Stimulated activated CD8-positive, alpha-beta memory T cell treated with anti-CD3 and anti-CD28 coated beads, Interleukin-7, amount 100 ng/mL, for 24 hours (primary cell): Measurements from ENCODE around the gene TPP1.

Source experiments
- DNase-seq: peaks from one replicate; pipeline ENCODE4 v3.0.0-alpha.2; 2020; ENCODE audit warnings: low read depth

The TPP1 gene

DNA sequence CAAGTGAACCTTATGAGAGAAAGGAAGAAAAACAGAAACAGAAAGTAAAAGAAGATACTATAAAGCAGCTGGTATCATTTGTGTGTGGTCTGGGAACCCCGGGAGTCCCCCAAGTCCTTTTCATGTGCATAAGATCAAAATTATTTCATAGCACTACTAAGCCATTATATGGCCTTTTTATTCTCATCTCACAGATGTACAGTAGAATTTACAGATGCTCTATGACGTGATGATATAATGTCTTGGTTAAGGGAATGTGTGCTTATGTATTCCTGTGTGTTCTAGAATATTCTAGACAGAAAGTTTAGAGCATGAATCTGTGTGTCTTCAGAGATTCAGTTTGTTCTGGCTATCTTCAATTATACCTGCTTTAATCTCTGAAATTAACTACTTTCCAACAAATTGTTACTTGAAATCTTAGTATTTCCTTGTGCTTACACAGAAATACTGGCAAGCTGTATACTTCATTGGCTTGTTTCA, 8.6 kb upstream of the TPP1 start:
- no peak for DNase-seq

DNA sequence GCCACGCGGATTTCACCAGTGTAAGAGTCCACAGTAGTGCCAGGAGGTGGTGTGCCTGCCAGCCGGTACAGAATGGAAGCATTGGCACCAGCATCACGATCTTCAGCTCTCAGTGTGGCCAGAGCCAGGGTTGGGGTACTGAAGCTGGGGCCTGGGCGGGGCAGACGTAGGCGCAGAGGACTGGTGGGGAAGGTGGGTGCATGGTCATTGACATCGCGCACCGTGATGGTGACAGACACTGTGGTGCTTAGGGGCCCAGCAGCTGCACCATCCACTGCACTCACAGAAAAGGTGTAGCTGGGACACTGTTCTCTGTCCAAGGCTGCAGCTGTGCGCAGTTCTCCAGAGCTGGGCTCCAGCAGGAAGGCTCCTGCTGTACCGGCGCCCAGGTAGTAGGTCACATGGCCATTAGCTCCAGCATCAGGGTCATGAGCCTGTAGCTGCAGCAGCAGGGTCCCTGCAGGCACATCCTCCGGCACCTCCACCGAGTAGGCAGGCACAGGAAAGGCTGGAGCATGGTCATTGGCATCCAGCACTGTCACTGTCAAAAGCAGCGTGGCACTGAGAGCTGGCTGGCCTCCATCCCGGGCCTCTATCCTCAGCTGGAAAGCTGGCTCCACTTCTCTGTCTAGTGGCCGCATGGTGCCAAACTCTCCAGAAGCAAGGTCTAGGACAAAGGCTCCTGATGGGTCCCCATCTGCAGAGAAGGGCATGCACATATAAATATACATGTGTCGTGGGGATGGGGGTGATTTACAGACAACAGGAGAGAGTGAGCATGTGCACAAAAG, 7.9 kb upstream of the TPP1 start:
- DNase-seq = no peak

DNA sequence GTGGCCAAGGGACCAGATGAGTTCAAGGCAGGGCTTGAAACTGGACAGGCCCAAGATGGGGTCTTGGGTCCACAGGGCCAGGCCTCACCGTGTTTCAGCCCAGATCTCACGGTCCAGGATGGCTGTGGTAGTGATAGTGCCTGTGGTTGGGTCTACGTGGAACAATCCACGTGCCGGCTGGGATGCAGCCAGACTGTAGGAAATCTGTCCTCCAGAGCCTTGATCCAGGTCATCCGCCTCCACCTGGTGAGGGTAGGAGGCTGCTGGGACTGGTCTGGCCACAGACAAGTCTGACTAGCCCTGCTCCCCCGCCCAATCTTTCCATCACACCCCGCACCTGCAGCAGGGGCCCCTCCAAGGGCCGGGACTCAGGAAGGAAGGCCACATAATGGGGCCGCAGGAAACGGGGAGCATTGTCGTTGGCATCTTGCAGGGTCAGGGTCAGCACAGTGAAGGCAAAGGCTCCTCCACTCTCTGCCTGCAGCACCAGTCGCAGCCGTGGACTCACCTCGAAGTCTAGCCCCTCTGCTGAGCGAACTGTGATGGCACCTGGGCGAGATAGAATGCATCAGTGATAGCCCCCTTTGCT, 6.7 kb upstream of the TPP1 start:
- DNase-seq = no peak

DNA sequence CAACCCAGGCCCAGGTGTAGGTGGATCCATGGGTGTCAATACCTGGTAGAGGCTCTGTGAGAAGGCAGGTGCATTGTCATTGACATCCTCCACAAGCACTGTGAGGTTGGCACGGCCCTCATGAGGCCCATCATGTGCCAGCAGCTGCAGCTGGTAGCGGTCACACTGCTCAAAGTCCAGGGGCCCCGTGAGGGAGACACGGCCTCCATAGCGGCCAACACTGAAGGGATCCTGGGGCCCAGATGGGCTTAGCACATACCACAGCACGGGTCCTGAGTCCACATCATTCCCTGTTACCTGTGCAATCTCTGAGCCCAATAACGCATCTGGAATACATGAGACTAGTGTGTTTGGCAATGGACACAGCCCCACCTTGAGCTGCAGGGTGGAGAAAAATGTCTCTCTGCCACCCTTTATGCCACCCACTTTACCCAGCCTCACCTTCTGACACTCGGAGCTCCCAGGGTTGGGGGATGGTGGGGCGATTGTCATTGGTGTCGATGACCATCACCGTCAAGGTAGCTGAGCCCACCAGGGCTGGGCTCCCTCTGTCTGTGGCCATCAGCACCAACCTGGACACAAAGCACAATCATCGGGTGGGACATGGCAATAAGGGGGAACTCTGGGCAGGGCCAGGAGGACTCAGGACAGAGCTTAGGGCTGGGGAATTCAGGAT, 6.1 kb upstream of the TPP1 start:
- DNase-seq = no peak

DNA sequence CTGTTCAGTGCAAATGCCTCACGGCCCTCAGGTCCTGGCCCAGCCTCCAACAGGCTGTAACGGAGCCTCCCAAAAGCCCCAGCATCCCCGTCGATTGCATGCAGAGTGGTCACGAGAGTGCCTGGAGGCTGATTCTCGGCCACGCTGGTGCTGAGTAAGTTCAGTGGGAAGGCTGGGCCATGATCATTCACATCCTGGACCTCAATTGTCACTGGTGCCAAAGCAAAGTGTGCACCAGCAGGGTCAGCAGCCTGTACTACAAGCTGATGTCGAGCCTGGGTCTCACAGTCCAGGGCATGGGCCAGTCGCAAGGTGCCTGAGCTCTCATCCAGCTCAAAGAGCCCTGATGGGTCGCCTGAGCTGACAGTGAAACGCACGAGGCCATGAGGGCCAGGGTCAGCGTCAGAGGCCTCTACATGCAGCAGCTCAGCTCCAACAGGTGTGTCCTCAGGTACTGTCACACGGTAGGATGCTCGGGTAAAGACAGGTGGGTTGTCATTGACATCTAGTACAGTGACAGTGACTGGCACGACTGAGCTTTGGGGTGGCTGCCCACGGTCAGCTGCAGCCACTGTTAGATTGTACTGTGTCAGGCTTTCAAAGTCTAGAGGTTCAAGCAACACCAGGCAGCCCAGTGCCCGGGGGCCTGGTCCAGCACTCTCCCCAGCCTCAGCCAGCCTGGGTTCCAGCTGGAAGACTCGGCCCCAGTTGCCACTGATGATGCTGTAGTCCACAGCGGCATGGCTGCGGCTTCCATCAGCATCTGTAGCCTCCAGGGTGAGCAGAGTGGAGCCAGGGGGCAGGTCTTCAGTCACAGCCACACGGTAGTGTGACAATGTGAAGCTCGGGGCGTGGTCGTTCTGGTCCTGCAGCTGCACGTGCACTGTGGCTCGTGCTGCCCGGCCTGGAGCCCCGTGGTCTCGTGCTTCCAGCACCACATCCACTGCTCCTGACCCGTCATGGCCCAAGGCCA, 4.5 kb upstream of the TPP1 start:
- DNase-seq = no peak

DNA sequence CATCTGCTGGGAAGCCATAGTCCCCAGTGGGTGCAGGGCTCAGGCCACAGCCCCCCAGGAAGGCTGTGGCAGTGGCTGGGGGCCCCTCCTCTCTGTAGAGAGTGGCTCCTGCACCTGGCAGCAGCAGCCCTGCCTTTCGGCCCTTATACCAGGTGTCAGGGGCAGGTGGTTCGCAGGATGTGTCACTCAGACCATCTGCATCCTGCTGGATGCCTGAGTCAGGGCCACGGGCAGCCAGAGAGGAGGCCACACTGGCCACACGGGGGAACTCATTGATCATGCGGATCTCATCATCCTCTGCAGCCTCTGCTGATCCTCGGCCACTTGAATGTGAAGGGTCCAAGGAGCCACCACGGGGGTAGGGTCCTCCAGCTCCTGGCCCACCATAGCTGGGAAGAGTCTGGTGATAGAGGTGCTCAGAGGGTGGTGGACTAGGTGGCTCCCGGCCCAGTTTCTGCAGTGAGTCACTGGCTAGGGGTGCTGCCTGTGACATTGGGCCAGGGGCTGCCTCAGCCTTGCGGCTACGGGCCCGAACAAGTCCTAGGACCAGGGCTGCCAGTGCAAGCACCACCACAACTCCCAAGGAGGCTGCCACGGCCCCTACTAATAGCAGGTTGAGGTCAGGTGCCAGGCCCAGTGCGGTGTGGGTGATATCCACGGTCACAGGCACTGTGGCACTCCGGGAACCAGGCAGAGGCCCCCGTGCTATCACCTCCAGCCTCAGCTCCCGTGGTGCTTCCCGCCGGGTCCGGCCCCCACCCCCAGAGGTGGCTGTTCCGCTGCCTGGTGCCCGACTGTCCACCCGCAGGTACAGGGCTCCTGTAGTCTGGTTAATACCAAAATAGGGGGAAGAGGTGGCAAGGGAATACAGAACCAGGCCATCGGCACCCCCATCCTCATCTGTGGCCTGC, 3.3 kb upstream of the TPP1 start:
- no peak for DNase-seq

DNA sequence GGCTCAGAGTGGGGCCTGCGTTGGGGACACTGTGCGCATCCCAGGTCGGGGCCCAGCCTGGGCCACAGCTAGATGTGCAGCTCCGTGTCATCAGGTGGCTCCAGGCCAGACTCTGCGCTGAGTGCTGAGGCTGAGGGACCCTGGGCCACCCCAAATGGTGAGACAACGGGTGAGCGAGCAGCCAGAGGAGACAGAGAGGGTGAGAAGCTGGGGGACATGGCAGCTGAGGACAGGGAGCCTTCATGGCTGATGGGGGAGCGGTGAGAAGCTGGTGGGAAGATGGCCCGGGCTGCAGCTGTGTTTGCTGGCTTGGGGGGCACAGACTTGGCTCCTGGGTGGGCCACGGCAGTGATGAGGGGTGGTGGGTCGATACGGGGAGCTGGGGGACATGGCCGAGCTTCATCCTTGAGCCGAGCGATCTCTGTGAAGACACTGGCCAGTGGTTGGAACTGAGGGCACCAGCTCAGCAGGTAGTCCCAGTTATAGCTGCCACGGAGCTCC, 2.5 kb upstream of the TPP1 start:
- DNase-seq = no peak

DNA sequence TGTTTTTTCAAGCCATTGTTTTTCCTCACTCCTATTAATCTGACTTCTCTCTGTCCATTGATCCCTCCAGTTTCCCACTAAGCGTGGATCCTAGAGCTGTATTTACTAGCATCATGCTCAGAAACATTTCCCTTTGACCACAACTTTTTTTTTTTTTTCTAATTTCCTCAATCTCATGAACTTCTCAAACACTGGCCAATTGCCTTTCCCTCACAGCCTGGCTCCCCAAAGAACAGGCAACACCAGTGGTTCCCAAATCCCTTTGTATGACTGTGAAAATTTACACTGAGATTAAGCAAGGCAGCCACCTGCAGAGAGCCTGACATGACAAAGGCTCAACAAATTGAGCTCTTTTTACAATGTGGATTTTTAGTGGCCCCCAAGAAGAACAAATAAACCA, 1.4 kb upstream of the TPP1 start:
- no peak for DNase-seq

DNA sequence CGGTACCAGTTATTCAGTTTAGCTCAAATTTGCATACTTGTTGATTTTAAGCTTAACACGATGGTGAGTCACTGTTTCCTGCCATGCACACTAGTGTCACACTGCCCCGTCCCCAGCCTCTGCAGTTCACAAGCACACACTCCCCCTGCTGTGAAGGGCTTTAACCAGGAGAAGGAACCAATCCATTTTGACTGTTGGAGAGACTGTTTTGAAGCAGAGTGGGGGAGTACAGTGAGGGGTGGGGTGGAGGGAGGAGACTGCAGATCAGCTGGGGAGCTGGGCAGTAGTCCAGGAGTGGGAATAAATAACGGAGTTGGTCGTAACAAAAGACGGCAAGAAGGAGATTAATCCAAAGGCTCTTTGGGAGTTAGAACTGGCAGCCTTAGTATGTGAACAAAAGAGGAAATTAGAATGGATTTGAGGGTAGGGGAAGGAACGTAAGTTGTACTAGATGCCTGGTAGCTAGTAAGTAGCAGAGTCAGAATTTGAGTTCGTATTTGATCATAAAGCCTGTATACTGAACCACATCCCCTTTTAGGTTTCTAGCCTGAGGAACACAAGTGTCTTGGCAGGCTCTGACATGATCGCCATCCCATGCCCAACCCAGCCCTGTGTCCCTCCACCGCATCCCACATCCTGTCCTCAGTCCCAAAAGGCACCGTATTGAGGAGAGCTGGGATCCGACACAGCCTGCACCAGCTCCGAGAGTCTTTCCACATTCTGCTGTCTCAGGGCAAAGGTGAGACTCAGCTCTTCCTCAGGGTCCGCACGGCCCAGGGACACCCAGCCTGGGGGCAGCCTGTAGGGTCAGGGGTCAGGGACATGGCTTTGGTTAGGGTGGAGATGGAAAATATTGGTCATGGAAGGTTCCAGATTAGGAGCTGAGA, 862 bp downstream of the TPP1 start:
- no peak for DNase-seq

DNA sequence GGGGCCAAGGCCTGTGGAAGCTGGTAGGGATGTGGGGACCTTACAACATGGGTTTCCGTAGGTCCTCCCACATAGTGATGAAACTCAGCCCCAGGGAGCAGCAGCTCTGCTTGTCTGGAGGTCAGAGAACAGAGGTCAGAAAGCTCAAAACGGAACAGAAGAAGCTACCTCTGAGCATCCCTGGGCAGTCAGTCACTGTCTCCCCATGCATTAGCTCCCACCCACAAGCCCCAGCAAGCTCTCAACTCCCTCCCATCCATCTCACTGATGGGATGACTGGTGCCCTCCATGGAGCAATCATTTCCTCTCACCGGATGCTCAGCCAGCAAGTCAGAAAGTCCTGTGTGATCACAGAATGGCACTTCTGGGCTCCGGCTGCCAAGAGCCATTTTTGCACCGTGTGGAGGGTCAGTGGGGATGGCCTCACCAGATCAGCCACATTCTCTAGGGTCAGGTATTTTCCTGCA, 1.9 kb downstream of the TPP1 start:
- no peak for DNase-seq

DNA sequence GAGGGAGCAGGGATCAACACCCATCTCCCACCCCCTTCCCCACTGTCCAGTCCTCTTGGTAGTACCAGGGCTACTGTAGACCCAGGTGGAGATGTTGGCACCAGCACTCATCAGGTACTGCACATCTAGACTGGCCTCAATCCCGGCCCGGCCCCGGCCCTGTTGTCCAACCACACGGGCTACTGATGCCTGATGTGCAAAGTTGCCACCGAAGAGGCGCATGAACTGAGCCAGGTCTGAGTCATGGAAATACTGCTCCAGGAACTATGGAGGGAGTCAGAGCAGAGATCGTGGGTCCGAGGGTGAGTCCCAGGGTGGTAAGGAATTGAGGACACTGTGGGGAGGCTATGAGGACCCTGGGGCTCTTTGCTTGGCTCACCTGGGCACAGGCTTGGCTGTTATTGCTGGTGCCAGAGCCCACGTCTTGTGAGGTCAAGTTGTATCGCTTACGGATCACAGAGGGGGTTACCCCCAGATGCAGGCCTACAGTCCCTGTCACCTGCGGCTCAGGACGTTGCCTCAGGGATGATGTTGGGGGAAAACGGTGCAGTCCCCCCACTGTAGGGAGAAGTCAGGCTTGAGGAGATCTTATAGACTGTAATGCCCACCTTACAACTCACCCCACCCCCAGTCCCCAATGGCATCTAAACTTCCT, 2.5 kb downstream of the TPP1 start:
- no peak for DNase-seq

DNA sequence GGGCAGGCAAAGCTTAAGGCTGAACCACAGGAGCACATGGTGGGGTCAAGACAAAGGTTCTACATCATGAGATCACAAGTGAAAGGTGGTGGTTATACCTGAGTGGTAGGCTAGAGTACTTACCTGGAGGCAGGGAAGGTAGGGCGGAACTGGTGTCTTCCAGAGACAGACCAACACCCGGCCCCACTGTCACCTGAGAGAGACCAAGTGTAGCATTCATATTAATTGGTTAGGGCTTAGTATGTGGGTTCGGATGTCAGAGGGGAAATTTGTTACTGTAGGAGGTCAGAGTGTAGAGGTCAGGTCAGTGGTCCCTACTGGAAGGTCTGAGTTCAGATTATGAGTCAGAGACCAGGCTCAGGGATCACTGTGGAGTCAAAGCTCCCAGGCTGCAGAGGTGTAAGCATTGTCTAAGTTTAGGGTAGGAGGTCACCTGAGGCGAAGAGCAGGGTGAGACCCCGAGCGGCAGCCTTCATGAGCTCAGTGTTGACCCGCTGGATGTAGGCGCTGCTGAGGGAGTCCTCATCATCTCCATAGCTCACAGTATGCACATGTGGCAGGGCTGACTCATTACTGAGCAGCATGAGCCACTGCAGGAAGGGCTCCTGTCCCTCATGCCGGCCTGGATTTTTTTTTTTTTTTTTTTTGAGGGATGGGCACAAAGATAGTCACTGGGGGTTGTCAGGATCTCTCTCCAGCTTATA, 3.2 kb downstream of the TPP1 start:
- DNase-seq = no peak

DNA sequence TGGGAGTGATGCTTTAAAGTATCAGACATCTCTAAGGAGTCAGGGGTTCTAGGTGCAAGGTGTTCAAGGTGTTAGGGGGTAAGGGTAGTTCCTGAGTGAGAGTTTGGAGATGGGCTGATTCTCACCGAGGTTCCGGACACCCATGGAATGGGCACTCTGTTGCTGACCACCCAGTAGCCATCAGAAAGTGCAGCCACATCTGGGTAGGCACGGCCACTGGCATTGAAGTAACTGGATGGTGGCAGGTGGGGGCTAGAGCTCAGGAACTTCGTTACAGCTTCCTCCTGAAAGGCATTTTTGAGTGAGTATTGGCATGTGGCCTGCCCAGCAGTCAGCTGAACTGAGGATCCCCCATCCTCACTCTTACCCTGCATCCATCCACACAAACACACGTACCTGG, 4.2 kb downstream of the TPP1 start:
- no peak for DNase-seq

DNA sequence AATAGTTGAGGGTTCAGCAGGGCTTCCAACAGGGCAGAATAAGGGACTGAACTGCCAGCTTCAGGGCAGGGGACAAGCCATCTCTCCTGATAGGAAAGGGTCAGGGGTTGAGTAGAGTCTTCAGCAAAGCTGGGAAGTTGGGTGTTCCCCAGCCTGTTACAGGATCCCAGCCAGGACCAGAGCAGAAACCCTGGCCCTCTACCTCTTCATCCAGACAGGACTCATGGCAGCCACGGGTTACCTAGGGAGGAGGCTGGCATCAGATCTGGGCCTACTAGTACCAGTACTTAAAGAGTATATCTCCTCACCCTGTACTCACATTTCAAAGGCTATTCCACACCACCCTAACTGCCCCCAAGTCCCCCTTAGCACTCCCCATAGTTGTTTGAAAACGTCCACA, 4.8 kb downstream of the TPP1 start:
- DNase-seq = no peak

DNA sequence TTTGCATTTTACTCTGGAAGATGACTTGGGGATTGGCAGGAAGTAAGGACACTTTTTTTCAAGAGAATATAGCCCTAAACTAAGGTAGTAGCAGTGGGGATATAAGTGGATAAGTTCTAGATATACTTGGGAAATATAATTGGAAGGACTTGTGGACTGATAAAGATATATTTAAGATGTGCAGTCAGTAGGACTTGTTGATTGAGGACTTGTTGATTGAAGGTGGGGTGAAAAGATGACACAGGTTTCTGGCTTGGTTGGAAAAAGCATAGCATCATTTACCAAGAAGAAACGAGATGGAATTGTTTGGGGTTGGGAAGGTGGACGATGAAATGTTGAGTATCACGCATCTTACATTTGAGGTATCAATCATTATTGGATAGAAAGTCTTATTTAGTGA, 5.7 kb downstream of the TPP1 start:
- no peak for DNase-seq

DNA sequence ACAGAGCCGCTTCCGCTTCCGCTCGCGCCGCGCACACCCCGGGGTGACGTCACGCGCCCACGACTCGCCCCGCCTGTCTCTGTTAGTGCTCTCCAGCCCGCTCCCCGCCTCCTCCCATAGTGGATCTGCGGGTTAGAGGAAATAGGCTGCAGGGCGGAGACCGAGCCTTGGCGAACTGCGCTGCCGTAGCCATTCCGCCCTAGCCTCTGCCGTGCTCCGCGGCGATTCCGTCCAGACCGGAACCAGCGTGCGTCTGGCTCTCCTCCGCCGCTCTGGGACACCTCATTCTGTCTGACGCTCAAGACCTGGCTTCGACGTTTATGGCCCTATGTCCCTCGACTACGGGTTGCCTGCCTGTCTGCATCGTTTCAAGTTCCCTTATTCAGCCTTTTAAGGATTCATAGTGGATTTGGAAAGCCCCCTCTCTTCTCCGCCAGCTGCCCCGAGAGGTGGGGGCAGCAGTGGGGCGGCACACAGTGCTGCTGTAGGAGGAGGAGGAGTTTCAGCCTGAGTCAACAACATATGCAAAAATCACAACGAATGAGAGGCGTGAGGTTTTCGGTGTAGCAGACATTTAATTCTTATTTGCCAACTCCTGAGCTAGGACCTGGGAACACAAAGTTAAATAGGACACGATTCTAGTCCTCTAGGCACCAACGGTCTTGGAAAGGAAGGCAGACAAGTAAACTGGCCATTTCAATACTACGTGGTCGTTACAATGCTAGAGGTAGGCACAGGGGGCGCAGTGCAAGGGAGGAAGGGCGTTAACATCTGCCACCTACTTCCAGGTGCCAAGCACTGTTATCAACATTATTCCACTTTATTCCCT, 6.8 kb downstream of the TPP1 start, which contains the start of gene TAF10:
TAF10 (minus strand) TSS at position 4 of the 829 bp plus-strand sequence. CDS start 27 bp downstream, outside the sequence.
- peak; percentile 91 for DNase-seq

DNA sequence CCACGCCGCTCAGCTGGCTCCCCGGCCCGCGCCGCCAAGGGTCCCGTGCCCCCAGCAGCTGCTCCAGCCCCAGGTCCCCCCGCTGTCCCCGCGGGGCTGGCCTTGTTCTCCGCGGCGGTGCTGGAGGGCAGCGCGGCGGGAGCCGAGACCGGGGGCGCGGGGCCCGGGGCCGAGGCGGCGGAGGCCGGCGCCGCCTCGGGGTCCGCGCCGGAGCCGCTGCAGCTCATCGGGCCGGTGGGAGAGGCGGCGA, 7.3 kb downstream of the TPP1 start:
- DNase-seq = no peak
